Left colon (tissue), 2 donors: Measurements from ENCODE around the gene ADAP1. TPM values are rescaled to one million over a fixed set of nuclear protein-coding genes. Genes with fewer than 3 reads are reported as not detected.
"Not testable (repeated sequence)": the region's sequence is repeated elsewhere in the genome, so short reads cannot be mapped to it uniquely, and the experiment has no call there.

Source experiments
- ATAC-seq: fragments of 200-7000 bp; cut with Tn5 transposase; one replicate; pipeline ENCODE4 v1.9.1; 2020; ENCODE audit warnings: mild to moderate bottlenecking, moderate library complexity
- DNase-seq, 2 donors: peaks; one replicate each; pipeline ENCODE4 v3.0.0-alpha.2; 2020
- intact Hi-C, 2 donors: fragments of 100-400 bp; cut with DNase I in 1 of 2; cut with micrococcal nuclease in 1 of 2; formaldehyde crosslinking; loops; one replicate each; pipeline versions ENCODE4 v1.11.2 to v1.14.0; 2022; cut with DNase I, micrococcal nuclease
- total RNA-seq, 2 donors: library from RNA; stranded (reverse); fragmentation: NEBNext Ultra II Directional; extraction: Animal tissue kit (Norgen Biotek cat#: 25700); gene quantifications; one replicate each; pipeline ENCODE4 v1.2.1, GENCODE V29; 2021
- donor health status: DM: no; HTN: no; CAD: no.
- donor health status: DM: yes; HTN: yes; CAD: no.

The ADAP1 gene
- total RNA-seq, 2 donors from 2014 or later: 147 to 166 TPM

GRCh38 chr7:919114-919442, 35.4 kb downstream of the ADAP1 start:
- DNase-seq (peak; percentile 13 to 30), ATAC-seq (no peak)
- intact Hi-C loops: no loop called here

GRCh38 chr7:918441-919113, 35.9 kb downstream of the ADAP1 start:
- ATAC-seq: no peak
- intact Hi-C loops: no loop called here
- peak; percentile 26 to 27 for DNase-seq

- intact Hi-C loops: no loop called here
- ATAC-seq: no peak
- peak in 1 of 2 donors; percentile 6 for DNase-seq
Observed at GRCh38 chr7:918118-918425, 36.4 kb downstream of the ADAP1 start.

- no peak for ATAC-seq
- intact Hi-C loops: no loop called here
- peak; percentile 13 to 21 for DNase-seq
Observed at GRCh38 chr7:917255-918117, 37.0 kb downstream of the ADAP1 start.

- DNase-seq: peak; percentile 43 to 72
- no peak for ATAC-seq
Observed at GRCh38 chr7:916291-916941, 38.1 kb downstream of the ADAP1 start.

GRCh38 chr7:915291-916218, 38.9 kb downstream of the ADAP1 start:
- ATAC-seq: no peak
- intact Hi-C loops: no loop called here
- no peak for DNase-seq

More at GRCh38 chr7:916291-916941, 38.1 kb downstream of the ADAP1 start:
- intact Hi-C loops: no loop called here

- intact Hi-C loops: no loop called here
- ATAC-seq (peak; percentile 10), DNase-seq (no peak)
Observed at GRCh38 chr7:914521-915194, 39.8 kb downstream of the ADAP1 start.

GRCh38 chr7:913736-914520, 40.6 kb downstream of the ADAP1 start:
- intact Hi-C loops: no loop called here
- ATAC-seq: peak; percentile 75
- peak; percentile 90 to 97 for DNase-seq

GRCh38 chr7:911791-912480, 42.5 kb downstream of the ADAP1 start:
- intact Hi-C loops: no loop called here
- no peak for DNase-seq
- no peak for ATAC-seq

- ATAC-seq: no peak
- intact Hi-C loops: no loop called here
- no peak for DNase-seq
Observed at GRCh38 chr7:910931-911431, 43.5 kb downstream of the ADAP1 start.

GRCh38 chr7:910441-910861, 44.0 kb downstream of the ADAP1 start:
- ATAC-seq (no peak), DNase-seq (no peak)
- intact Hi-C loops: no loop called here

- ATAC-seq (peak; percentile 39), DNase-seq (peak; percentile 87 to 88)
- intact Hi-C loops: no loop called here
Observed at GRCh38 chr7:909358-910329, 44.8 kb downstream of the ADAP1 start.

GRCh38 chr7:908591-909357, 45.7 kb downstream of the ADAP1 start:
- ATAC-seq (peak; percentile 64), DNase-seq (peak in 1 of 2 donors; percentile 81)
- intact Hi-C loops: not testable (repeated sequence)

GRCh38 chr7:908159-908581, 46.3 kb downstream of the ADAP1 start:
- ATAC-seq: no peak
- intact Hi-C loops: no loop called here

More at GRCh38 chr7:908159-908581, 46.3 kb downstream of the ADAP1 start:
- DNase-seq: no peak
